ENCODE data around the gene F2RL3. TPM values are rescaled to one million over a fixed set of nuclear protein-coding genes. Genes with fewer than 3 reads are reported as not detected.
"Not testable (repeated sequence)": the region's sequence is repeated elsewhere in the genome, so short reads cannot be mapped to it uniquely, and the experiment has no call there.

Gene F2RL3
- total RNA-seq, 2 experiments from 2014 or later = not detected

DNA sequence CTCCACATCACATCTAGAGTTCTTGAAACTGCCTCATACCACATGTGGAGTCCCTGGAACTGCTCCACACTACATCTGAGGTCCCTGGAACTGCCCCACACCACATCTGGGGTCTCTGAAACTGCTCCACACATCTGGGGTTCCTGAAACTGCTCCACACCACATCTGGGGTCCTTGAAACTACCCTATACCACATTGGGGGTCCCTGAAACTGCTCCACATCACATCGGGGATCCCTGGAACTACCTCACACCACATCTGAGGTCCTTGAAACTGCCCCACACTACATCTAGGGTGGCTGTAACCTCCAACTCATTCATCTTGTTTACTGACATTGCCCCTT, 33.8 kb downstream of the F2RL3 start:
- ChIA-PET CTCF (no interaction called here), POLR2A (no interaction called here)
- no peaks in the 10 kb centered on the region for H3K4me1 Mint-ChIP-seq (ENCODE audit: low read depth)
- H3K4me3 Mint-ChIP-seq = no peak overlapping the region
- intact Hi-C loops (cut with micrococcal nuclease) = no loop called here
- H3K9me3 Mint-ChIP-seq = peaks cover 18% of the 10 kb centered on the region
- peaks cover 1% of the 10 kb centered on the region for H3K27me3 Mint-ChIP-seq
- no peak for DNase-seq
- no peak overlapping the region for H3K27ac Mint-ChIP-seq
- peaks cover 1% of the 10 kb centered on the region for H3K36me3 Mint-ChIP-seq

DNA sequence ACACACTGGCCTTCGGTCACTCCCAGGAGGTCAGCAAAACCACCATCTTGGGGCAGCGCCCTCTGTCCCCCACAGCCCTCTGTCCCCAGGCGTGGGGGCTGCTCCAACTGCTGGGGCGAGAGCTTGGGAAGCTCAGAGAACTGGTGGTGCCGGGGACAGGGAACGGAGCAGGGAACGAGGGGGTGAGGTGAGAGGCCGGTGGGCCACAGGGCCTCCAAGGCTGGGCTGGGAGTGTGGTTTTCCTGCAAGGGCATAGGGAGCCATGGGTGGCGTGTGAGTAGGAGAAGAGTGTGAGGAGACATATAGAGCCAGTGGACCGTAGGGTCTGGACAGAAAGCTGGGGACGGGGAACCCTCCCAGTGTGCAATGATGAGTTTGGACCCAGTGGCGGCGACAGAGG, 34.1 kb downstream of the F2RL3 start:
- peaks cover 18% of the 10 kb centered on the region for H3K9me3 Mint-ChIP-seq
- no peak for DNase-seq
- no peak overlapping the region for H3K27ac Mint-ChIP-seq
- no peaks in the 10 kb centered on the region for H3K4me1 Mint-ChIP-seq (ENCODE audit: low read depth)
- H3K36me3 Mint-ChIP-seq = peaks cover 1% of the 10 kb centered on the region
- ChIA-PET CTCF (no interaction called here), POLR2A (no interaction called here)
- H3K4me3 Mint-ChIP-seq = no peak overlapping the region
- intact Hi-C loops (cut with micrococcal nuclease) = no loop called here
- peaks cover 1% of the 10 kb centered on the region for H3K27me3 Mint-ChIP-seq

DNA sequence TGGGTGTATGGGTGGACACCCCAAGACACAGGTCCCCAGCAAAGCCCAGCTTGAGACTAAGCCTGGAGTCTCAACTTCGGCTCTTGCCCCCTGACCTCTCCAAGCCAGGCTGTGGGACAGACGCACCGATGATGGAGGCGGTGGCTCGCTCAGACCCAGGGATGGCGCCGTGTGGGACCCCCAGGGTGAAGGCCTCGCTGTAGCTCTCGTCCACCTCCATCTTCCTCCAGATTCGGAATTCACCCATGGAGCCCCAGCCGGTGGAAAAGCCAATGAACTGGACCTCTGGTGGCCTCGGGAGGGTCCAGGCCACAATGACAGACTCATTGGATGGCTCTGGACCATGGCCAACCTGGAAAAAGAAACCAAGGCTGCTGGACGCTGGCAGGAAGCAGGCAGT, 39.1 kb downstream of the F2RL3 start:
- ChIA-PET POLR2A (no interaction called here), CTCF (no interaction called here)
- Mint-ChIP-seq H3K4me3 (no peak overlapping the region), H3K9me3 (peaks cover 12% of the 10 kb centered on the region), H3K27me3 (peaks cover 7% of the 10 kb centered on the region), H3K36me3 (no peaks in the 10 kb centered on the region), H3K4me1 (ENCODE audit: low read depth) (no peaks in the 10 kb centered on the region), H3K27ac (no peak overlapping the region)
- no peak for DNase-seq
- intact Hi-C loops (cut with micrococcal nuclease) = no loop called here

DNA sequence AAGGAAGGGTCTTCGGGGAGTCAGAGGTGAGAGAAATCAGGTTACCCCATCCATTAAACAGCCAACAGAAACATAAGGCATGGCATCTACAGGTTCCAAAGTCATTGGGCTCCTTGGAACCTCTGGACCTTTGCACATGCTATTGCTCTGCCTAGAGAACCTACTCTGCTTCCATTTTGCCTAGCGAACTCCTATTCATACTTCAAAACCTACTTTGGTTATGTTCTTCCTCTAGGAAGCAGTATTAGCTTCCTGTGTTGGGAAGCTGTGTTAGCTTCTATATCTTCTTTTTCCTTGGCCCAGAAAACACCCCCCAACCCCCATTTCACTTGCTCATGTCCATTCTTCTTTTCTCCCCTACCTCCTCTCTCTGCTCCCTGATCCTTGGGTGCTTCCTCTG, 39.6 kb downstream of the F2RL3 start:
- H3K4me1 Mint-ChIP-seq (ENCODE audit: low read depth) = no peaks in the 10 kb centered on the region
- H3K4me3 Mint-ChIP-seq = no peak overlapping the region
- intact Hi-C loops (cut with micrococcal nuclease) = no loop called here
- H3K9me3 Mint-ChIP-seq = peaks cover 14% of the 10 kb centered on the region
- DNase-seq = no peak
- CTCF ChIA-PET = no interaction called here
- POLR2A ChIA-PET = no interaction called here
- H3K27ac Mint-ChIP-seq = no peak overlapping the region
- peaks cover 7% of the 10 kb centered on the region for H3K27me3 Mint-ChIP-seq
- H3K36me3 Mint-ChIP-seq = no peaks in the 10 kb centered on the region

DNA sequence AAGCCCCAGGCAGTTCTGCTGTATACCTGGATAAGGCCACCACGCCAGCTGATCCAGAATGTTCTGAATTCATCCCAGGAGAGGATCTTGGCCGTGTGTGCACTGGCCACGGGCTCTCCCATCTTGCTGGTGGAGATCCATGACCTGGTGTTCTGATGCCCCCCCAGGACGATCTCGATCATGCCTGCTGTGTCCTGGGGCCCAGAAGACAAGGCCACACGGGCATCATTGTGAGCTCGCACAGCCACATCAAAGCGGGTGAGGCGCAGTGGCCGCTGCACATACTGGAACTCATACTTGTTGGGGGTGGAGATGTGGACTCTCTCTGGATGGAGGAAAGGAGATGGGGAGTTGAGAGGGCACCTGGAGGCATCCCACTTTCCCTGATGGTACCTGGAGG, 40.1 kb downstream of the F2RL3 start:
- CTCF ChIA-PET = no interaction called here
- POLR2A ChIA-PET = no interaction called here
- Mint-ChIP-seq H3K36me3 (peaks cover 5% of the 10 kb centered on the region), H3K27ac (no peak overlapping the region), H3K4me3 (no peak overlapping the region), H3K9me3 (peaks cover 20% of the 10 kb centered on the region), H3K4me1 (ENCODE audit: low read depth) (no peaks in the 10 kb centered on the region), H3K27me3 (peaks cover 7% of the 10 kb centered on the region)
- DNase-seq = no peak
- intact Hi-C loops (cut with micrococcal nuclease) = no loop called here

DNA sequence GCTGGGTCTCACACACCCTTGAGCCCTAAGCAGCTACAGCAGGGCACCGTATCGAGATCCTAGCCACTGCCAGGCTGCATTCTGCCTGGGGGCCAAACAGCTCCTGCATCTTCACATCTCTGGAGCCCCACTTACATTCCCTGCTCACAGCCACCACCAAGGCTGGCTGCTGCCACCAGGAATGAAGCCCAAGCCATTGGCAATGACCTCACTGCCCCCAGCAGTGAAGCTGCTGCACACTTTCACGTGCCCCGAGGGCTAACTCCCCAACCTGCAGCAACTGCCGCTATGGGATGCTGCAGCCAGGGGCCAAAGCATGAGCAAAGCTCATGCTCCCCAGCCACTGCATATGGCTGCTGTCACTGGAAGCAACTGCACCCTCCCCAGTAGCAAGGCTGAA, 42.0 kb downstream of the F2RL3 start:
- ChIA-PET POLR2A (no interaction called here), CTCF (no interaction called here)
- Mint-ChIP-seq H3K27ac (no peak overlapping the region), H3K36me3 (peaks cover 5% of the 10 kb centered on the region), H3K9me3 (peaks cover 24% of the 10 kb centered on the region), H3K27me3 (peaks cover 7% of the 10 kb centered on the region), H3K4me1 (ENCODE audit: low read depth) (no peaks in the 10 kb centered on the region), H3K4me3 (no peak overlapping the region)
- intact Hi-C loops (cut with micrococcal nuclease) = no loop called here
- DNase-seq = no peak

DNA sequence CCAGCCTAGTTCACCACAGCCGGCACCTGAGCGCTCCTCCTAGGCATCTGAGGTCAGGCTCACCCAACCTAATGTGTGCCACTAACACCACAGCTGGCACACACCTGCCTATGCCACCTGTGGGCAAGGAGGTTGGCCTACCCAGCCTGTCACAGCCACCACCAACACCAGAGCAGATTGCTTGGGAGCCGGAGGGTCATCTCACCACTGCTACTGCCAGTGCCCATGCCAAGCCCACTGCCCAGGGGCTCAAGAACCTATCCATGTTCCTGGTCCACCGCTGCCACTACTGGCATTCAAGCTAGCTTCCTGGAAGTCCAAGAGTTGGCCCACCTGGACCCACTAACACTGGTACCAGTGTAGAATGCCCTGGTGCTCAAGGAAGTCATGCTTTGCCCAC, 42.5 kb downstream of the F2RL3 start:
- no peak overlapping the region for H3K4me3 Mint-ChIP-seq
- DNase-seq = no peak
- no peak overlapping the region for H3K27ac Mint-ChIP-seq
- CTCF ChIA-PET = no interaction called here
- H3K36me3 Mint-ChIP-seq = peaks cover 5% of the 10 kb centered on the region
- H3K27me3 Mint-ChIP-seq = peaks cover 7% of the 10 kb centered on the region
- POLR2A ChIA-PET = no interaction called here
- no peaks in the 10 kb centered on the region for H3K4me1 Mint-ChIP-seq (ENCODE audit: low read depth)
- H3K9me3 Mint-ChIP-seq = peaks cover 28% of the 10 kb centered on the region
- intact Hi-C loops (cut with micrococcal nuclease) = no loop called here

DNA sequence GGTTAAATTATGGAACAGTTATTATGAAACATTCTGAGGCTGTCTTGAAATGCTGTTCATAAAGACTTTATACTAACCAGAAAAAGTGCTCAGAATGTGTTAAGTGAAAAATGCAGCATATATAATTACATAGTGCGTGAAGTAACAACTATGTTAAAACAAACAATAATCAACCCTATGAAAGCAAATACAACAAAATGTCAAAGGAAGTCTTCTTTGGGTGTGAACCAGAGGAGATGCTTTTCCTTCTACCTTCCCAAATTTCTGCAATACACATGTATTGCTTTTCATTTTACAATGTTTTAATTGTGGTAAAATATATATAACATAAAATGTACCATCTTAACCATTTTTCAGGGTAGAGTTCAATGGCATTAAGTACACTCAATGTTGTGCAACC, 45.7 kb downstream of the F2RL3 start:
- H3K4me1 Mint-ChIP-seq (ENCODE audit: low read depth) = no peaks in the 10 kb centered on the region
- intact Hi-C loops (cut with micrococcal nuclease) = no loop called here

DNA sequence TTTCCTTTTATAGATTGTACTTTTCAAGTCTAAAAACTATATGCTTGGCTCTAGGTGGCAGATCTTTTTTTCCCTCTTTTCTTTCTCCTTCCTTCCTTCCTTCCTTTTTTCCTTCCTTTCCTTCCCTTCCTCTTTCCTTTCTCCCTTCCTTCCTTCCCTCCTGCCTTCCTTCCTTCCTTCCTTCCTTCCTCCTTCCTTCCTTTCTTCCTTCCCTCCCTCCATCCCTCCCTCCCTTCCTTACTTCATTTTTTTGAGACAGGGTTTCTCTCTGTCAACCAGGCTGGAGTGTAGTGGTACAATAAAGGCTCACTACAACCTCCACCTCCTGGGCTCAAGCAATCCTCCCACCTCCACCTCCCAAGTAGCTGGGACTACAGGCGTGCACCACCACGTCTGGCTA, 48.1 kb downstream of the F2RL3 start:
- Mint-ChIP-seq H3K36me3 (peaks cover 5% of the 10 kb centered on the region), H3K27me3 (peaks cover 3% of the 10 kb centered on the region), H3K4me1 (ENCODE audit: low read depth) (no peaks in the 10 kb centered on the region), H3K4me3 (no peak overlapping the region), H3K27ac (no peak overlapping the region), H3K9me3 (peaks cover 24% of the 10 kb centered on the region)
- ChIA-PET CTCF (no interaction called here), POLR2A (no interaction called here)
- DNase-seq = no peak
- intact Hi-C loops (cut with micrococcal nuclease) = no loop called here

More for the DNA sequence above, 45.7 kb downstream of the F2RL3 start:
- no peak for DNase-seq
- POLR2A ChIA-PET = no interaction called here
- H3K36me3 Mint-ChIP-seq = peaks cover 5% of the 10 kb centered on the region
- no peak overlapping the region for H3K4me3 Mint-ChIP-seq
- peaks cover 24% of the 10 kb centered on the region for H3K9me3 Mint-ChIP-seq
- H3K27me3 Mint-ChIP-seq = peaks cover 8% of the 10 kb centered on the region
- no peak overlapping the region for H3K27ac Mint-ChIP-seq
- CTCF ChIA-PET = no interaction called here

DNA sequence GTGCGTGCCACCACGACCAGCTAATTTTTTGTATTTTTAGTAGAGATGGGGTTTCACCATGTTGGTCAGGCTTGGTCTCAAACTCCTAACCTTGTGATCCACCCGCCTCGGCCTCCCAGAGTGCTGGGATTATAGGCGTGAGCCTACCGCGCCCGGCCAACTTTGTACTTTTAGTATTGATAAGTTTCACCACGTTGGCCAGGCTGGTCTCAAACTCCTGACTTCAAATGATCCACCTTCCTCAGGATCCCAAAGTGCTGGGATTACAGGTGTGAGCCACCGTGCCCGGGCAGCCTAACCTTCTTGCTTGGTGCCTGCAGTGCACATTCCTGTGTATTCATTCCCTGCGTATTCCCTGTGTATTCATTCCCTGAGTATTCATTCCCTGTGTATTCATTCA, 49.0 kb downstream of the F2RL3 start:
- H3K27me3 Mint-ChIP-seq; POLR2A ChIA-PET; H3K4me3 Mint-ChIP-seq; CTCF ChIA-PET; H3K4me1 Mint-ChIP-seq (ENCODE audit: low read depth); DNase-seq; H3K27ac Mint-ChIP-seq; H3K36me3 Mint-ChIP-seq; intact Hi-C loops (cut with micrococcal nuclease): not testable (repeated sequence)
- peaks cover 24% of the 10 kb centered on the region for H3K9me3 Mint-ChIP-seq

DNA sequence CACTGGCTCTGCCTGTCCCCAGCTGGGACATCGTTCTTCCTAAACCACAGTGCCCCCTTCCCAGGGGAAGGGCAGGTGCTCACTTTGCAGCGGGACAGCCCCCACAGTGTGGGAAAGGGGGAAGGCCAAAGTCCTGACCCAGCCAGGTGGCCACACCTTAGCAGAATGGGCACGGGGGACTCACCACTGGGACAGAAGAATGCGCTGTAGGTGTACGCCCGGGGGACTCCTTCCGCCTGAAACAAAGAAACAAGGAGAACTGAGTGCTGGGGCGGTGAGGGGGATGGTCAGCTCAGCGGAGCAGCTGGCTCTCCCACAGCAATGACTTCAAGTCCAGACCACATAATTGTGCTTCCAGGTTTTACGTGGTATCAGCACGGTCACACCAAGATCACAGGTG, 49.4 kb downstream of the F2RL3 start:
- CTCF ChIA-PET = no interaction called here
- Mint-ChIP-seq H3K27me3 (peaks cover 3% of the 10 kb centered on the region), H3K9me3 (peaks cover 24% of the 10 kb centered on the region), H3K4me1 (ENCODE audit: low read depth) (no peaks in the 10 kb centered on the region), H3K36me3 (peaks cover 5% of the 10 kb centered on the region), H3K27ac (no peak overlapping the region), H3K4me3 (no peak overlapping the region)
- no peak for DNase-seq
- intact Hi-C loops (cut with micrococcal nuclease) = no loop called here
- POLR2A ChIA-PET = interaction anchor here (0.6 kb wide), 1 partner anchor 114 kb away, joined by 3 read pairs; no protein-coding TSS in a partner anchor

DNA sequence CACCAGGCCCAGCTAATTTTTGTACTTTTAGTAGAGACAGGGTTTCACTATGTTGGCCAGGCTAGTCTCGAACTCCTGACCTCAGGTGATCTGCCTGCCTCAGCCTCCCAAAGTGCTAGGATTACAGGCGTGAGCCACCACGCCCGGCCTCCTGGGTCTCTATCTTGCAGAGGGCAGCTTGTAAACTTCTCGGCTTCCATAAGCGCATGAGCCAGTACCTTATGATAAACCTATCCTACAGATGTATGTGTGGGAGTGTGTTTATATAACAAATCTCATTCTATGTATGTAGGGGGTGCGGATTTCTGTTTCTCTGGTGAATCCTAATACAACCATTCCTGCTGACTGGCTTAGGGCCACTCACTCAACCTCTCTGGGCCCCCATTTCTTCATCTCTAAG, 51.3 kb downstream of the F2RL3 start:
- DNase-seq; H3K36me3 Mint-ChIP-seq; intact Hi-C loops (cut with micrococcal nuclease); H3K4me1 Mint-ChIP-seq (ENCODE audit: low read depth); H3K27ac Mint-ChIP-seq; H3K27me3 Mint-ChIP-seq; H3K4me3 Mint-ChIP-seq; POLR2A ChIA-PET; CTCF ChIA-PET: not testable (repeated sequence)
- peaks cover 10% of the 10 kb centered on the region for H3K9me3 Mint-ChIP-seq

DNA sequence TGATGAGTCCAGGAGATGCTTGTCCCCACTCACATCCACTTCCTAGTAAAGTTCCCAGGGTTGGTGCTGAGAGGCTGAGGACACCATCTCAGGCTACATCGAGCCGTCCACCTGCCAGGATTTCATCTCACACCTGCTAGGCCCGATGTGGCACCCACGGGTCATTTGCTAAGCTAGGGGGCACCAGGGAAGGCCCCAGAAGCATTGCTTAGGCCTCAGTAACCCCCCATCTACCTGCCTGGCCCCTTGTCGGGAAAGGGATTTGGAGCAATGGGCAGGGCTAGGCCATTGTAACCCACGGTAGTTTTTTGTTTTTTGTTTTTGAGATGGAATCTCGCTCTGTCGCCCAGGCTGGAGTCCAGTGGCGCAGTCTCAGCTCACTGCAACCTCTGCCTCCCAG, 51.8 kb downstream of the F2RL3 start:
- peaks cover 5% of the 10 kb centered on the region for H3K9me3 Mint-ChIP-seq
- DNase-seq = no peak
- intact Hi-C loops (cut with micrococcal nuclease) = no loop called here
- peaks cover 3% of the 10 kb centered on the region for H3K27me3 Mint-ChIP-seq
- H3K4me1 Mint-ChIP-seq (ENCODE audit: low read depth) = no peaks in the 10 kb centered on the region
- POLR2A ChIA-PET = no interaction called here
- H3K36me3 Mint-ChIP-seq = no peaks in the 10 kb centered on the region
- no peak overlapping the region for H3K4me3 Mint-ChIP-seq
- H3K27ac Mint-ChIP-seq = no peak overlapping the region
- CTCF ChIA-PET = no interaction called here
